Sigmoid colon (tissue), 7 donors: Measurements from ENCODE around the gene PRR20B. TPM values are rescaled to one million over a fixed set of nuclear protein-coding genes. Genes with fewer than 3 reads are reported as not detected.
"Not testable (repeated sequence)": the region's sequence is repeated elsewhere in the genome, so short reads cannot be mapped to it uniquely, and the experiment has no call there.

Experiments
- DNase-seq: peaks from one replicate; pipeline ENCODE4 v3.0.0-alpha.2; 2019
- H3K27ac ChIP-seq, 4 donors: fragments of 200-600 bp; sonication (generic); one replicate each; pipeline ENCODE4 v1.5.1; 2016 to 2019; ENCODE audit warnings: mild to moderate bottlenecking in 1 of 4
- H3K27me3 ChIP-seq, 3 donors: fragments of 200-600 bp; sonication (generic); one replicate each; pipeline ENCODE4 v1.5.1; 2019; ENCODE audit warnings: mild to moderate bottlenecking in 1 of 3
- H3K36me3 ChIP-seq, 4 donors: fragments of 200-600 bp; sonication (generic); one replicate each; pipeline ENCODE4 v1.5.1; 2016 to 2019
- H3K4me1 ChIP-seq, 4 donors: fragments of 200-600 bp; sonication (generic); one replicate each; pipeline ENCODE4 v1.5.1; 2017 to 2019
- H3K4me3 ChIP-seq, 4 donors: fragments of 200-600 bp; sonication (generic); one replicate each; pipeline ENCODE4 v1.5.1; 2017 to 2019; ENCODE audit warnings: mild to moderate bottlenecking in 2 of 4, moderate library complexity in 1 of 4
- H3K9me3 ChIP-seq, 4 donors: fragments of 200-600 bp in 3 of 4; sonication (generic) in 3 of 4; one replicate each; pipeline versions ENCODE4 v1.5.1 to v1.6.1; 2013 to 2019
- EP300 ChIP-seq, 4 donors: sonication (generic); formaldehyde crosslinking; IDR thresholded peaks; one replicate each; pipeline ENCODE4 v1.6.1; 2017; ENCODE audit warnings: antibody characterized with exemption in 4 of 4
- POLR2A ChIP-seq, 2 donors: fragments of 450-650 bp; IDR thresholded peaks; one replicate each; pipeline ENCODE4 v1.6.1; 2016; ENCODE audit warnings: antibody characterized with exemption in 2 of 2, mild to moderate bottlenecking in 2 of 2, moderate library complexity in 2 of 2
- POLR2AphosphoS5 ChIP-seq, 4 donors: sonication (generic); formaldehyde crosslinking; IDR thresholded peaks; one replicate each; pipeline ENCODE4 v1.6.1; 2017; ENCODE audit warnings: antibody characterized with exemption in 4 of 4
- WGBS, 2 donors: extraction: QIAGEN DNeasy Blood & Tissue Kit; methylation state at CpG; one replicate each; pipeline ENCODE4 v1.1.7; 2013; 5-methylcytosine and 5-hydroxymethylcytosine counted together
- intact Hi-C: fragments of 100-400 bp; cut with DNase I; formaldehyde crosslinking; loops from one replicate; pipeline ENCODE4 v1.15.1; 2023
- polyA plus RNA-seq, 3 donors: library from polyadenylated mRNA; stranded (reverse); fragments of 200-250 nt; gene quantifications; one replicate each; pipeline ENCODE4 v1.2.3, GENCODE V29; 2013
- total RNA-seq, 4 donors: library from RNA; depleted of rRNA; stranded (reverse); fragments of >200 nt; gene quantifications; one replicate each; pipeline ENCODE4 v1.1.0, GENCODE V29; 2016
- TF ChIP-seq, protein P1 (sequence below), 4 experiments: fragments of 450-650 bp in 3 of 4; fragments of 200-600 bp in 1 of 4; IDR thresholded peaks; one replicate each; pipeline ENCODE4 v1.5.1; 2016 to 2019; ENCODE audit warnings: antibody characterized with exemption in 4 of 4, mild to moderate bottlenecking in 3 of 4, moderate library complexity in 2 of 4
- donor health status: healthy with polysubstance abuse.
- donor health status: Bipolar disorder and iron deficiency.
- donor health status: healthy.

Gene PRR20B
- total and polyA plus RNA-seq, 7 donors = not detected

DNA sequence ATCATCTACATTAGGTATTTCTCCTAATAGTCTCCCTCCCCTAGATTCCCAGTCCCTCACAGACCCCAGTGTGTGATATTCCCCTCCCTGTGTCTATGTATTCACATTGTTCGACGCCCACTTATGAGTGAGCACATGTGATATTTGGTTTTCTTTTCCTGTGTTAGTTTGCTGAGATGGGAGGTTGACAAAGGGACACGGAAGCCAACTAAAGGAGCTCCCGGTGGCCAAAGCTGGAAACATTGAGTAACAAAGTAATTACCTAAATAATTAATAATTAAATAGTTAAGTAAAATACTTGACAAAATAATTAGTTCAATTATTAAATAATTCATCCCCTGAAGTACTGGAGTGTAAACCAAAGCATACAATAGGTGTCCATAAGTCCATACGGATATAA lies 8.3 kb upstream of the PRR20B start:
- Histone ChIP-seq H3K27me3 (no peaks in the 10 kb centered on the region), H3K4me1 (no peaks in the 10 kb centered on the region), H3K27ac (no peak overlapping the region), H3K4me3 (no peak overlapping the region), H3K36me3 (no peaks in the 10 kb centered on the region), H3K9me3 (no peaks in the 10 kb centered on the region)
- 93 to 94% methylated on average over 5 of the region's 5 CpGs for WGBS, 2 donors
- intact Hi-C loops = no loop called here
- TF ChIP-seq POLR2AphosphoS5 (IDR thresholded peaks at IDR 0.05) (no peak), EP300 (IDR thresholded peaks at IDR 0.05) (no peak), POLR2A (IDR thresholded peaks at IDR 0.05) (no peak)
- TF ChIP-seq, protein P1, sequence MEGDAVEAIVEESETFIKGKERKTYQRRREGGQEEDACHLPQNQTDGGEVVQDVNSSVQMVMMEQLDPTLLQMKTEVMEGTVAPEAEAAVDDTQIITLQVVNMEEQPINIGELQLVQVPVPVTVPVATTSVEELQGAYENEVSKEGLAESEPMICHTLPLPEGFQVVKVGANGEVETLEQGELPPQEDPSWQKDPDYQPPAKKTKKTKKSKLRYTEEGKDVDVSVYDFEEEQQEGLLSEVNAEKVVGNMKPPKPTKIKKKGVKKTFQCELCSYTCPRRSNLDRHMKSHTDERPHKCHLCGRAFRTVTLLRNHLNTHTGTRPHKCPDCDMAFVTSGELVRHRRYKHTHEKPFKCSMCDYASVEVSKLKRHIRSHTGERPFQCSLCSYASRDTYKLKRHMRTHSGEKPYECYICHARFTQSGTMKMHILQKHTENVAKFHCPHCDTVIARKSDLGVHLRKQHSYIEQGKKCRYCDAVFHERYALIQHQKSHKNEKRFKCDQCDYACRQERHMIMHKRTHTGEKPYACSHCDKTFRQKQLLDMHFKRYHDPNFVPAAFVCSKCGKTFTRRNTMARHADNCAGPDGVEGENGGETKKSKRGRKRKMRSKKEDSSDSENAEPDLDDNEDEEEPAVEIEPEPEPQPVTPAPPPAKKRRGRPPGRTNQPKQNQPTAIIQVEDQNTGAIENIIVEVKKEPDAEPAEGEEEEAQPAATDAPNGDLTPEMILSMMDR (IDR thresholded peaks at IDR 0.05) = no peak
- no peak for DNase-seq

- H3K4me3 ChIP-seq, DNase-seq, H3K36me3 ChIP-seq, H3K9me3 ChIP-seq, H3K27me3 ChIP-seq, H3K4me1 ChIP-seq, H3K27ac ChIP-seq, intact Hi-C loops: not testable (repeated sequence)
- 91 to 97% methylated on average over 7 to 14 of the region's 18 CpGs for WGBS, 2 donors
These were observed 7.5 kb upstream of the PRR20B start for GRCh38 chr13:57139781-57140180.

GRCh38 chr13:57140235-57140968 lies 6.9 kb upstream of the PRR20B start, which contains the start of gene PRR20A:
PRR20A (plus strand) TSS chr13:57140918; CDS start chr13:57141305, 387 bp downstream.
- H3K27ac ChIP-seq, intact Hi-C loops, DNase-seq, H3K4me3 ChIP-seq, H3K27me3 ChIP-seq, H3K9me3 ChIP-seq, H3K4me1 ChIP-seq, H3K36me3 ChIP-seq: not testable (repeated sequence)
- WGBS, 2 donors = 96 to 98% methylated on average over 10 to 13 of the region's 34 CpGs

GRCh38 chr13:57148106-57148505 lies 818 bp downstream of the PRR20B start:
- H3K27me3 ChIP-seq, H3K4me3 ChIP-seq, H3K9me3 ChIP-seq, intact Hi-C loops, H3K36me3 ChIP-seq, H3K4me1 ChIP-seq, H3K27ac ChIP-seq: not testable (repeated sequence)
- peak; percentile 29 for DNase-seq
- 96% methylated on average over 6 of the region's 14 CpGs for WGBS, 2 donors

DNA sequence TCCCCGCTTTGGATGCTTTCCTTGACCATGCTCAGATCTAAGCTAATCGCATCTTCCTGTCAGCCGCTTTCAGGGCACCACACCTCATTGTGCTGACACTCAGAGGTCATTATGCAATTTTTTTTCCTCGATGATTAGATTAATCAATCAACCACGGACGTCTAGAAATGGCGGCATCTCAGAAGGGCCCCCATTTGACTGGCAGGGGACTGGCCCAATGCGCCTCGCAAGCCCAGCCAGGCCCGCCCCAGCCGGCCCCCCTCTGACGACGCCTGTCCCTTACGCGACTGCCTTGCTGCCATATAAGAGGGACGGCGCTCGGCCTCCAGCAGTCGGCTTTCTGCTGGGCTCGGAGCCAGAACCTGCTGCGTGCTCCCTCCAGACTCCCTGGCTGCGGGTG lies 6.5 kb downstream of the PRR20B start, which contains the start of gene PRR20C:
Gene PRR20C (plus strand): TSS at position 301 of the 400 bp plus-strand sequence. CDS start 387 bp downstream, outside the sequence.
- H3K27me3 ChIP-seq, H3K27ac ChIP-seq, DNase-seq, H3K4me3 ChIP-seq, intact Hi-C loops, H3K36me3 ChIP-seq, H3K9me3 ChIP-seq, H3K4me1 ChIP-seq: not testable (repeated sequence)
- no CpG with 5 or more reads among the region's 22 CpGs for WGBS, 2 donors

GRCh38 chr13:57160332-57160731 lies 13.0 kb downstream of the PRR20B start, which contains the start of gene PRR20D:
PRR20D (plus strand) TSS chr13:57160632; CDS start chr13:57161019, 387 bp downstream.
- H3K27ac ChIP-seq, intact Hi-C loops, H3K4me1 ChIP-seq, H3K9me3 ChIP-seq, H3K36me3 ChIP-seq, DNase-seq, H3K4me3 ChIP-seq, H3K27me3 ChIP-seq: not testable (repeated sequence)
- no CpG with 5 or more reads among the region's 22 CpGs for WGBS, 2 donors

DNA sequence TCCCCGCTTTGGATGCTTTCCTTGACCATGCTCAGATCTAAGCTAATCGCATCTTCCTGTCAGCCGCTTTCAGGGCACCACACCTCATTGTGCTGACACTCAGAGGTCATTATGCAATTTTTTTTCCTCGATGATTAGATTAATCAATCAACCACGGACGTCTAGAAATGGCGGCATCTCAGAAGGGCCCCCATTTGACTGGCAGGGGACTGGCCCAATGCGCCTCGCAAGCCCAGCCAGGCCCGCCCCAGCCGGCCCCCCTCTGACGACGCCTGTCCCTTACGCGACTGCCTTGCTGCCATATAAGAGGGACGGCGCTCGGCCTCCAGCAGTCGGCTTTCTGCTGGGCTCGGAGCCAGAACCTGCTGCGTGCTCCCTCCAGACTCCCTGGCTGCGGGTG lies 19.6 kb downstream of the PRR20B start, which contains the start of gene PRR20E:
Gene PRR20E (plus strand): TSS at position 301 of the 400 bp plus-strand sequence. CDS start 387 bp downstream, outside the sequence.
- H3K27me3 ChIP-seq, H3K27ac ChIP-seq, DNase-seq, H3K4me3 ChIP-seq, intact Hi-C loops, H3K4me1 ChIP-seq, H3K9me3 ChIP-seq, H3K36me3 ChIP-seq: not testable (repeated sequence)
- no CpG with 5 or more reads among the region's 22 CpGs for WGBS, 2 donors

DNA sequence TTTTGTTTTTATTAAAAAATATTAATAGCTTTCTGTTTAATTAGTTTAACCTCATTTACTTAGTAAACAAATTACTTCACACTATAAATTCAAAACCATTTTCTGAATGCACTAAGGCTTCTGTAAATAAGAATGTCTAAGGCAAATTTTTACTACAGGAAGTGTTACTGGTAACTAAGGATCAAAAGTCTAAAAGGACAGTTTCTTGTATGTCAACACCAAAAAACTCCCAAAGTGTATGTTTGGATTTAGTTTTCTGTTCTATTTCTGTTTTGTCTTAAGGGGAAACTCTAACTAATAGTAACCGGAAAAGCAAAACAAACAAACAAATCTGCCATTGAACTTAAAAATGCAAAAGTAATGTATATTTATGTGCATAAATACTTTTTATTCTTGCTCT lies 44.4 kb downstream of the PRR20B start:
- H3K36me3 ChIP-seq = no peaks in the 10 kb centered on the region
- DNase-seq = no peak
- WGBS, 2 donors = 87 to 91% methylated on average over 1 of the region's 1 CpG
- no peak overlapping the region for H3K27ac ChIP-seq
- H3K27me3 ChIP-seq = no peaks in the 10 kb centered on the region
- intact Hi-C loops = no loop called here
- no peaks in the 10 kb centered on the region for H3K9me3 ChIP-seq
- no peaks in the 10 kb centered on the region for H3K4me1 ChIP-seq
- TF ChIP-seq EP300 (IDR thresholded peaks at IDR 0.05) = no peak
- no peak for TF ChIP-seq POLR2AphosphoS5 (IDR thresholded peaks at IDR 0.05)
- TF ChIP-seq, protein P1 (IDR thresholded peaks at IDR 0.05) = no peak
- no peak for TF ChIP-seq POLR2A (IDR thresholded peaks at IDR 0.05)
- H3K4me3 ChIP-seq = no peak overlapping the region
